ENCODE results near the gene STRADB. TPM values are rescaled to one million over a fixed set of nuclear protein-coding genes. Genes with fewer than 3 reads are reported as not detected.

STRADB gene
- total RNA-seq, 1 donor from 2014 or later = 13.7 TPM

- Mint-ChIP-seq H3K36me3 (ENCODE audit: low read depth) (peaks cover 38% of the 10 kb centered on the region), H3K9me3 (ENCODE audit: low read depth) (peaks cover 14% of the 10 kb centered on the region)
- TF ChIP-seq, protein P1, sequence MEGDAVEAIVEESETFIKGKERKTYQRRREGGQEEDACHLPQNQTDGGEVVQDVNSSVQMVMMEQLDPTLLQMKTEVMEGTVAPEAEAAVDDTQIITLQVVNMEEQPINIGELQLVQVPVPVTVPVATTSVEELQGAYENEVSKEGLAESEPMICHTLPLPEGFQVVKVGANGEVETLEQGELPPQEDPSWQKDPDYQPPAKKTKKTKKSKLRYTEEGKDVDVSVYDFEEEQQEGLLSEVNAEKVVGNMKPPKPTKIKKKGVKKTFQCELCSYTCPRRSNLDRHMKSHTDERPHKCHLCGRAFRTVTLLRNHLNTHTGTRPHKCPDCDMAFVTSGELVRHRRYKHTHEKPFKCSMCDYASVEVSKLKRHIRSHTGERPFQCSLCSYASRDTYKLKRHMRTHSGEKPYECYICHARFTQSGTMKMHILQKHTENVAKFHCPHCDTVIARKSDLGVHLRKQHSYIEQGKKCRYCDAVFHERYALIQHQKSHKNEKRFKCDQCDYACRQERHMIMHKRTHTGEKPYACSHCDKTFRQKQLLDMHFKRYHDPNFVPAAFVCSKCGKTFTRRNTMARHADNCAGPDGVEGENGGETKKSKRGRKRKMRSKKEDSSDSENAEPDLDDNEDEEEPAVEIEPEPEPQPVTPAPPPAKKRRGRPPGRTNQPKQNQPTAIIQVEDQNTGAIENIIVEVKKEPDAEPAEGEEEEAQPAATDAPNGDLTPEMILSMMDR (IDR thresholded peaks at IDR 0.05) = no peak
Measured at GRCh38 chr2:201460532-201460931, 9.0 kb downstream of the STRADB start.

DNA sequence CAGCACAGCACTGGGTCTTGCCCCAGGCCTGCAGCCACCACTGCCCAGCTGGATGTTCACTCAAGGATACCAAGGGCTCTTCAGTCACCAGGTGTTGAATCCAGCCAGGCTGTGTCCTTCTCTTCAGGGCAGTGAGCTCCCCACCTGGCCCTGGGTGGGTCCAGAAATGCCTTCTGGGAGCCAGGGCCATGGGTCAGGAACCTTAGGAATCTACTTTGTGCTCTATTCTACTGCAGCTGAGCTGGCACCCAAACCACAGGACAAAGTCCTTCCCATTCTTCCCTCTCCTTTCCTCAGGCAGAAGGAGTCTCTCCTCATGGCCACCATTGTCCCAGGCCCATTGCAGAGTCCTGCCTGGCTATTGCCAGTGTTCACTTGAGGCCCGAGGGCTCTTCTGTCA lies 13.0 kb downstream of the STRADB start:
- H3K9me3 Mint-ChIP-seq (ENCODE audit: low read depth) = peaks cover 14% of the 10 kb centered on the region
- H3K4me3 Mint-ChIP-seq (ENCODE audit: unreplicated experiment) = no peak overlapping the region
- peak overlapping the region; percentile 46 for H3K27ac Mint-ChIP-seq (ENCODE audit: unreplicated experiment)
- no peak for DNase-seq (ENCODE audit: low spot score)
- H3K36me3 Mint-ChIP-seq (ENCODE audit: low read depth) = peaks cover 35% of the 10 kb centered on the region
- peaks cover 36% of the 10 kb centered on the region for H3K4me1 Mint-ChIP-seq (ENCODE audit: low read depth)
- TF ChIP-seq, protein P1 (IDR thresholded peaks at IDR 0.05) = no peak
- no peaks in the 10 kb centered on the region for H3K27me3 Mint-ChIP-seq (ENCODE audit: low read depth)

More at GRCh38 chr2:201460532-201460931, 9.0 kb downstream of the STRADB start:
- Mint-ChIP-seq H3K4me3 (ENCODE audit: unreplicated experiment) (no peak overlapping the region), H3K4me1 (ENCODE audit: low read depth) (peaks cover 6% of the 10 kb centered on the region), H3K27ac (ENCODE audit: unreplicated experiment) (no peak overlapping the region), H3K27me3 (ENCODE audit: low read depth) (no peaks in the 10 kb centered on the region)
- DNase-seq (ENCODE audit: low spot score) = no peak

GRCh38 chr2:201465524-201465971 lies 14.0 kb downstream of the STRADB start:
- Mint-ChIP-seq H3K9me3 (ENCODE audit: low read depth) (peaks cover 10% of the 10 kb centered on the region), H3K4me3 (ENCODE audit: unreplicated experiment) (no peak overlapping the region), H3K27ac (ENCODE audit: unreplicated experiment) (peak overlapping the region; percentile 94), H3K27me3 (ENCODE audit: low read depth) (no peaks in the 10 kb centered on the region), H3K4me1 (ENCODE audit: low read depth) (peaks cover 36% of the 10 kb centered on the region), H3K36me3 (ENCODE audit: low read depth) (peaks cover 31% of the 10 kb centered on the region)
- no peak for DNase-seq (ENCODE audit: low spot score)
- TF ChIP-seq, protein P1 (IDR thresholded peaks at IDR 0.05) = no peak

DNA sequence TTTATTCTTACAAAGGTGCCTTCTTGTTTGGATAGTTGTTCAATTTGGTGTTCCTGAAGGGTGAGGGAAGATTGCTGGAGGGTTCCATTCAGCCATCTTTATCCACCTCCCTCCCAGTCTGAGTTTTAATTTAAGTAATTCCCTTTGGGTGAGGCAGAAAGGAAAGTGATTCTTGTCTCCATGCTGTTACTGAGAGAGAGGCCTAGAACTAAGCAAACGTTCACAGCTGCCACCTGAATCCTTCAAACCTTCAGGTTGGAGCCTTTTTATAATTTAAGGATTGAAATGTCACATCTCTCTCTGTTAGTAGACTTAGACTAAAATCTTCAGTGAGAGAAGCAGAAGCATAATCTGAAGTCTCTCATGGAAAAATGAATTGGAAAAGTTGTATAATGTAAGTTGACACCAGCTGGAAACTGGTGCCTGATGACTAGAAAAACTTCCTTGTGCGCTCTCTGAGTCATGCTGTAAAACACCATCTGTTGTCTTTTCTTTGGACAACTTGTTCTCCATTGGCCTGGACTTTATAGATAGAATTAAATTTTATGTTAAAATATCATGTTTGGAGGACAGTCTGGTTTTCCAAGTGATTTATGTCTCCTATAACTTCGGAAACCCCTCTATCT lies 14.6 kb downstream of the STRADB start:
- Mint-ChIP-seq H3K4me3 (ENCODE audit: unreplicated experiment) (no peak overlapping the region), H3K4me1 (ENCODE audit: low read depth) (peaks cover 39% of the 10 kb centered on the region), H3K9me3 (ENCODE audit: low read depth) (peaks cover 9% of the 10 kb centered on the region), H3K27me3 (ENCODE audit: low read depth) (no peaks in the 10 kb centered on the region), H3K27ac (ENCODE audit: unreplicated experiment) (peak overlapping the region; percentile 94), H3K36me3 (ENCODE audit: low read depth) (peaks cover 31% of the 10 kb centered on the region)
- TF ChIP-seq, protein P1 (IDR thresholded peaks at IDR 0.05) = no peak
- no peak for DNase-seq (ENCODE audit: low spot score)

DNA sequence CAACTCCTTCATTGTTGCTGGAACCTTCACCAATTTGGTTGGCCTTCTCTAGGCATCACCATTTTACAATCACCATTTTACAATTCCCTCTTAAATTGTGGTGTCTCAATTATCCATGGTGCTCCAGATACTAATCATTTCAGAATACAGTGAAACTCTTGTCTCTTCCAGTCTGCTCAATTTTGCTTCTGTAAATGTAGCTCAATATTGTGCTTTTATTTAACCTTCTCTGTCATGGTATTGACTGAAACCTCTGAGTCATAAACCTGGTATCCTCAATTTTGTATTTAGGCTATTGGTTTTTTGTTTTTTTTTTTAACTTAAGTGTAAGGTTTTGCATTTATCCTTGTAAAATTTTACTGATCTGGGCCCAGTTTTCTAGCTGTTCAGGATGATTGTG lies 16.1 kb downstream of the STRADB start:
- Mint-ChIP-seq H3K9me3 (ENCODE audit: low read depth) (no peaks in the 10 kb centered on the region), H3K36me3 (ENCODE audit: low read depth) (peaks cover 24% of the 10 kb centered on the region), H3K4me1 (ENCODE audit: low read depth) (peaks cover 40% of the 10 kb centered on the region), H3K4me3 (ENCODE audit: unreplicated experiment) (no peak overlapping the region), H3K27ac (ENCODE audit: unreplicated experiment) (peak overlapping the region; percentile 53), H3K27me3 (ENCODE audit: low read depth) (no peaks in the 10 kb centered on the region)
- TF ChIP-seq, protein P1 (IDR thresholded peaks at IDR 0.05) = no peak
- no peak for DNase-seq (ENCODE audit: low spot score)

All from chondrocyte (in vitro differentiated cells).